Progenitor cell of endocrine pancreas (in vitro differentiated cells): ENCODE results near the gene PTPRD. TPM values are rescaled to one million over a fixed set of nuclear protein-coding genes. Genes with fewer than 3 reads are reported as not detected.

Experiments
- DNase-seq: peaks from one replicate; pipeline ENCODE4 v3.0.0; 2021; ENCODE audit warnings: low spot score; ENCODE audit not compliant: unreplicated experiment
- H3K27ac Mint-ChIP-seq: 2 replicates; pipeline ENCODE4 v1.8.0; 2021; ENCODE audit warnings: mild to moderate bottlenecking, moderate library complexity, mixed read lengths
- H3K27me3 Mint-ChIP-seq: 2 replicates; pipeline ENCODE4 v1.8.0; 2021; ENCODE audit warnings: mixed read lengths
- H3K36me3 Mint-ChIP-seq: 2 replicates; pipeline ENCODE4 v1.8.0; 2022; ENCODE audit warnings: mixed read lengths; ENCODE audit not compliant: insufficient read depth
- H3K4me1 Mint-ChIP-seq: 2 replicates; pipeline ENCODE4 v1.8.0; 2021; ENCODE audit warnings: low read depth, mixed read lengths
- H3K4me3 Mint-ChIP-seq: 2 replicates; pipeline ENCODE4 v1.8.0; 2021; ENCODE audit warnings: low read depth, mild to moderate bottlenecking, moderate library complexity, mixed read lengths
- H3K9me3 Mint-ChIP-seq: 2 replicates; pipeline ENCODE4 v1.8.0; 2021; ENCODE audit warnings: low read depth, mixed read lengths
- total RNA-seq: library from RNA; stranded (reverse); gene quantifications from 2 replicates; pipeline ENCODE4 v1.2.1, GENCODE V29; 2021
- TF ChIP-seq, protein P1 (sequence below): fragments of 200-600 bp; sonication (generic); IDR thresholded peaks from one replicate; pipeline ENCODE4 v1.5.0; 2021; ENCODE audit warnings: antibody characterized with exemption, mild to moderate bottlenecking; ENCODE audit not compliant: unreplicated experiment

The PTPRD gene
- total RNA-seq, 1 donor from 2014 or later, result 124 TPM

DNA sequence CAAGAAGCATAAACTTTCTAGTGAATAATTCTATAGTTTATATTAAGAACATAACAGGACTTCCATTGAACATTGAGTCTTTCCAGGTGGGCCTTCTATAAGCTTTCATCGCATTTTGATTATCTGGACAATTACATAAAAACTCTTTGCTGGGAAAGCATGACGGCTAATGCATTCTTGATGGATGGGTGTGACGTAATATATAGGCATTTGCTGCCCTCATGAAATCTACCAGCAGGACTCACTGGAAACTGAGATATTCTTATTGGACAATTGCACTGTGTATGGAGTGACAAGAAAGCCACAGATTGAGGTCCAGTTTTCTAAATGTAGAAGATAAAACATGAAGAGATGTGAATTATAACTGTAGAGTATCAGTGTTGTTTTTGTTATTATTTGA is 15.0 kb downstream of the PTPRD start:
- Mint-ChIP-seq H3K36me3 (no peaks in the 10 kb centered on the region), H3K27ac (no peak overlapping the region), H3K27me3 (no peaks in the 10 kb centered on the region), H3K4me3 (no peak overlapping the region), H3K9me3 (no peaks in the 10 kb centered on the region), H3K4me1 (no peaks in the 10 kb centered on the region)
- no peak for DNase-seq
- TF ChIP-seq, protein P1, sequence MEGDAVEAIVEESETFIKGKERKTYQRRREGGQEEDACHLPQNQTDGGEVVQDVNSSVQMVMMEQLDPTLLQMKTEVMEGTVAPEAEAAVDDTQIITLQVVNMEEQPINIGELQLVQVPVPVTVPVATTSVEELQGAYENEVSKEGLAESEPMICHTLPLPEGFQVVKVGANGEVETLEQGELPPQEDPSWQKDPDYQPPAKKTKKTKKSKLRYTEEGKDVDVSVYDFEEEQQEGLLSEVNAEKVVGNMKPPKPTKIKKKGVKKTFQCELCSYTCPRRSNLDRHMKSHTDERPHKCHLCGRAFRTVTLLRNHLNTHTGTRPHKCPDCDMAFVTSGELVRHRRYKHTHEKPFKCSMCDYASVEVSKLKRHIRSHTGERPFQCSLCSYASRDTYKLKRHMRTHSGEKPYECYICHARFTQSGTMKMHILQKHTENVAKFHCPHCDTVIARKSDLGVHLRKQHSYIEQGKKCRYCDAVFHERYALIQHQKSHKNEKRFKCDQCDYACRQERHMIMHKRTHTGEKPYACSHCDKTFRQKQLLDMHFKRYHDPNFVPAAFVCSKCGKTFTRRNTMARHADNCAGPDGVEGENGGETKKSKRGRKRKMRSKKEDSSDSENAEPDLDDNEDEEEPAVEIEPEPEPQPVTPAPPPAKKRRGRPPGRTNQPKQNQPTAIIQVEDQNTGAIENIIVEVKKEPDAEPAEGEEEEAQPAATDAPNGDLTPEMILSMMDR, result no peak

DNA sequence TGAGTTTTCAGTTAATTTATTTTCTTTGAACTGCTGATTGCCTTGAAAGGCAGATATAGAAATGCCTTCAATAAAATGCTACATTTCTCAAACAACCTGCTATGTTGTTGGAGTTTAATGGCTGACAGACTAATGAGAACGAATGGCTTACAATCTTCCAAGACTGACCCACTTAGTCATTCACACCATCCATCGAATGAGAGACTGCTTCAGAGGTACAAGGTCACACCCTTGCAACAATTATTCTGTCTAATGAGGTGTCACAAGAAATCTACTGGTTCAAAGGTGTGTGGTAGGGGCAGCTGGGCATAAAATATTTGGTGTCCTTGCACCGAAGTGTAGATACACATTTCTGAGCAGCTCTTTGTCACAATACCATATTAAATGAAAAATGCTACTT is 18.3 kb downstream of the PTPRD start:
- no peaks in the 10 kb centered on the region for H3K4me1 Mint-ChIP-seq
- no peak overlapping the region for H3K4me3 Mint-ChIP-seq
- H3K9me3 Mint-ChIP-seq, result peaks cover 8% of the 10 kb centered on the region
- no peak overlapping the region for H3K27ac Mint-ChIP-seq
- TF ChIP-seq, protein P1, result no peak
- no peak for DNase-seq
- H3K36me3 Mint-ChIP-seq, result no peaks in the 10 kb centered on the region
- no peaks in the 10 kb centered on the region for H3K27me3 Mint-ChIP-seq

DNA sequence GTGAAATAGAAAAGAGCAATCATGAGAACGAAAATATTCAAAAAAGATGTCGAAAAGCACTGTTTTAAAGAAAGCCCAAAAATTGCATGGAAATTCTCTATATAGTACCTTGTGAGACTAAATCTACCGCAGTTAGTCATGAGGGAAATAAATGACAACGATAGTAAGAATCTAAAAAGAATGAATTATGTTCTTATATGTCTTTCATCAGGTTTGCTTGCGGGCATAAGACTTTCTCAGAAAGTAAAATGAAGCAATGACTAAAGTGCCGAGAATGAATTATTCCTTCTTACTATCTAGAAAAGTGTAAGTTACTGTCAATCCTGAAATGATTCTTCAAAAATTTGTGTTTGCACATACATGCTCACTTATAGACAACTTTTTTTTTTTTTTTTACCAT is 26.4 kb downstream of the PTPRD start:
- no peak for DNase-seq

DNA sequence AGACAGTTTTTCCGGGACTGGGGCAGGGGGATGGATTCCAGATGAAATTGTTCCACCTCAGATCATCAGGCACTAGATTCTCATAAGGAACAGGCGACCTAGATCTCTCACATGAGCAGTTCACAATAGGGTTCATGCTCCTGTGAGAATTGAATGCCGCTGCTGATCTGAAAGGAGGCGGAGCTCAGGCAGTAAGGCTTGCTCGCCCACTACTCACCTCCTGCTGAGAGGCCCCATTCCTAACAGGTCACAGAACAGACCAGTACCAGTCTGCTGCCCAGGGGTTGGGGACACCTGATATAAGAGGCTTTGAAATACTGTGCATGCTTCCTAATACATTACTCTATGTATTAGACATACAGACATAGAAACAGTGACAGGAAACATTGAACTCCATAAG is 41.1 kb downstream of the PTPRD start:
- TF ChIP-seq, protein P1, result no peak
- Mint-ChIP-seq H3K4me3 (no peak overlapping the region), H3K4me1 (peaks cover 3% of the 10 kb centered on the region), H3K27me3 (no peaks in the 10 kb centered on the region), H3K9me3 (peaks cover 3% of the 10 kb centered on the region), H3K36me3 (no peaks in the 10 kb centered on the region), H3K27ac (no peak overlapping the region)
- DNase-seq, result no peak

More for the DNA sequence above, 26.4 kb downstream of the PTPRD start:
- Mint-ChIP-seq H3K4me3 (no peak overlapping the region), H3K4me1 (peaks cover 4% of the 10 kb centered on the region), H3K36me3 (no peaks in the 10 kb centered on the region), H3K9me3 (peaks cover 3% of the 10 kb centered on the region), H3K27me3 (no peaks in the 10 kb centered on the region), H3K27ac (no peak overlapping the region)
- TF ChIP-seq, protein P1, result no peak

DNA sequence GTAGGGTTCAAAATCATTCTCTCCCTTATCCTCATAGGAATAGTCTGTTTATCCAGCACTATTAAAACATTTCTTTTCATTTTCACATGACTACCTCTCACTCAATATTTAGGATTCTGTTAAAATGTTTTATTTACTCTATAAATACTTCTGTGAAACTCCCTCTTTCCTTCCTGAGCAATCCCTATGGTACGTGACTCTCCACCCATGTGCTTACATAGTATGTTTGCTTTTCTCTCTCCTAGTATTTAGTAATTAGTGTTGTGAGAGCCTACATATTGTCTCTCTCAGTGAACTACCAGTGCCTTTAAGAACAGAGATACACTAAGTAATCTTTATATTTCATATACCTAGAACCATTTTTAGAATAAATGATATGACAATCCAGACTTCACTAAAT is 46.0 kb downstream of the PTPRD start:
- Mint-ChIP-seq H3K36me3 (no peaks in the 10 kb centered on the region), H3K4me1 (peaks cover 3% of the 10 kb centered on the region)

More for the DNA sequence above, 46.0 kb downstream of the PTPRD start:
- H3K27me3 Mint-ChIP-seq, result no peaks in the 10 kb centered on the region
- TF ChIP-seq, protein P1, result no peak
- H3K4me3 Mint-ChIP-seq, result no peak overlapping the region
- H3K9me3 Mint-ChIP-seq, result peaks cover 3% of the 10 kb centered on the region
- H3K27ac Mint-ChIP-seq, result no peak overlapping the region
- DNase-seq, result no peak
